ENCODE data around the gene RNF135. TPM values are rescaled to one million over a fixed set of nuclear protein-coding genes. Genes with fewer than 3 reads are reported as not detected.

The RNF135 gene
- total and polyA plus RNA-seq, 10 of the 15 experiments (the other 5 are each of a cell fraction or from before 2014, with no cell fraction given) = 12.7 to 28.0 (median 18.7) TPM

GRCh38 chr17:30970831-30971567 is at the start of gene RNF135 (continued):
- TF ChIP-seq IRF3 (IDR thresholded peaks at IDR 0.05) (no peak), ZSCAN29 (IDR thresholded peaks at IDR 0.05) (peak; percentile 33; the same call in 1 of the 2 replicates), SREBF1 (IDR thresholded peaks at IDR 0.05; ENCODE audit: low read length) (no peak), BACH1 (IDR thresholded peaks at IDR 0.05; ENCODE audit: borderline replicate concordance) (peak; percentile 80), NFIC (IDR thresholded peaks at IDR 0.05; ENCODE audit: low read depth, low read length) (no peak; the same call in 1 of the 2 replicates), NR2C1 (IDR thresholded peaks at IDR 0.05) (peak; percentile 60), MTA2 (IDR thresholded peaks at IDR 0.05; ENCODE audit: low read depth) (no peak), IKZF2 (IDR thresholded peaks at IDR 0.05) (peak; percentile 52 to 68; a peak in 2 of 4 replicates), NR2F1 (conservative IDR thresholded peaks at IDR 0.05) (peak; percentile 79), SPI1 (IDR thresholded peaks at IDR 0.05; ENCODE audit: borderline replicate concordance, insufficient read depth, low read depth, low read length) (peak; percentile 30; the same call in 1 of the 2 replicates), ETV6 (conservative IDR thresholded peaks at IDR 0.05 in 1 of 2, IDR thresholded peaks at IDR 0.05 in 1 of 2; ENCODE audit: borderline replicate concordance in 1 of 2, low read depth in 1 of 2) (no peak), DPF2 (IDR thresholded peaks at IDR 0.05) (peak; percentile 89), MYC (IDR thresholded peaks at IDR 0.05; ENCODE audit: insufficient read depth, insufficient read length, insufficient replicate concordance, low read length, severe bottlenecking) (peak; percentile 90), POLR2A (IDR thresholded peaks at IDR 0.05; ENCODE audit: low read depth, low read length) (peak; percentile 90), ZBED1 (IDR thresholded peaks at IDR 0.05; ENCODE audit: borderline replicate concordance) (peak; percentile 12; the same call in 1 of the 2 replicates), IKZF1 (conservative IDR thresholded peaks at IDR 0.05) (peak; percentile 96), MXI1 (IDR thresholded peaks at IDR 0.05; ENCODE audit: low read depth, low read length) (peak; percentile 63; the same call in 1 of the 2 replicates), CREB1 (IDR thresholded peaks at IDR 0.05; ENCODE audit: low read depth) (0 out of 2 replicates have a peak, but pooled peaks have one; percentile 3), NFXL1 (IDR thresholded peaks at IDR 0.05; ENCODE audit: borderline replicate concordance) (0 out of 2 replicates have a peak, but pooled peaks have one; percentile 83), LARP7 (IDR thresholded peaks at IDR 0.05) (peak; percentile 99), GATAD2B (conservative IDR thresholded peaks at IDR 0.05; ENCODE audit: low read depth) (peak; percentile 98), GABPA (IDR thresholded peaks at IDR 0.05; ENCODE audit: low read depth) (no peak), CHD2 (IDR thresholded peaks at IDR 0.05; ENCODE audit: borderline replicate concordance, low read depth, low read length) (0 out of 2 replicates have a peak, but pooled peaks have one; percentile 14), SMAD1 (IDR thresholded peaks at IDR 0.05; ENCODE audit: low read depth, partially characterized antibody) (no peak), NBN (IDR thresholded peaks at IDR 0.05) (peak; percentile 40), POLR2AphosphoS5 (IDR thresholded peaks at IDR 0.05; ENCODE audit: low read length) (peak; percentile 79), MYB (IDR thresholded peaks at IDR 0.05; ENCODE audit: borderline replicate concordance, low read depth, low read length) (no peak), KLF5 (IDR thresholded peaks at IDR 0.05; ENCODE audit: partially characterized antibody) (no peak), ZBTB40 (IDR thresholded peaks at IDR 0.05; ENCODE audit: borderline replicate concordance) (peak; percentile 61)

All from GM12878 (cell line).